Uterus (tissue), 2 donors: Measurements from ENCODE around the gene NBEA.

ENCODE experiments used
- POLR2A ChIP-seq, 2 donors: fragments of 450-650 bp; IDR thresholded peaks; one replicate each; pipeline ENCODE4 v1.6.1; 2016; ENCODE audit warnings: antibody characterized with exemption in 2 of 2, mild to moderate bottlenecking in 1 of 2, moderate library complexity in 1 of 2
- TF ChIP-seq, protein P1 (sequence below), 4 experiments: fragments of 200-600 bp in 2 of 4; fragments of 450-650 bp in 2 of 4; sonication (generic) in 2 of 4; IDR thresholded peaks; one replicate each; pipeline ENCODE4 v1.5.1; 2016 to 2019; ENCODE audit warnings: antibody characterized with exemption in 4 of 4, mild to moderate bottlenecking in 2 of 4, moderate library complexity in 1 of 4

DNA sequence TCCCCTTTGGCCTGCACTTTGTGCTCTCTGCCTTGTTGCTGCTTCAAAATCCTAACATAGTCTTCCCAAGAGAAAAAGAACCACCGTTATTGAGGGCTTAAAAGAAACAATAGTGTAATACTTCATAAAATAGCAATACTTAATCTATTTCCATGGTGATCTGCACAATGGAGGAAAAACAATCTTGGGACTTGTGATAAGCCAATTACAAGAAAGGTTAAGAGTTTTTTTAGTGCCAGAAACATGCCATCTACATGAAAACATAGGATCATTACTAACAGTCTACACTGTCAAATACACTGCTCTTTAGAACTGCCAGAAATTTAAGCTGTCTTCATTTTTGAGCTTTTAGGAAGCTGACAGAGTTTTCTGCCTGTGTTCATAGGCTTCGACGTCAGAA, 588.5 kb downstream of the NBEA start:
- TF ChIP-seq POLR2A (IDR thresholded peaks at IDR 0.05): no peak
- TF ChIP-seq, protein P1, sequence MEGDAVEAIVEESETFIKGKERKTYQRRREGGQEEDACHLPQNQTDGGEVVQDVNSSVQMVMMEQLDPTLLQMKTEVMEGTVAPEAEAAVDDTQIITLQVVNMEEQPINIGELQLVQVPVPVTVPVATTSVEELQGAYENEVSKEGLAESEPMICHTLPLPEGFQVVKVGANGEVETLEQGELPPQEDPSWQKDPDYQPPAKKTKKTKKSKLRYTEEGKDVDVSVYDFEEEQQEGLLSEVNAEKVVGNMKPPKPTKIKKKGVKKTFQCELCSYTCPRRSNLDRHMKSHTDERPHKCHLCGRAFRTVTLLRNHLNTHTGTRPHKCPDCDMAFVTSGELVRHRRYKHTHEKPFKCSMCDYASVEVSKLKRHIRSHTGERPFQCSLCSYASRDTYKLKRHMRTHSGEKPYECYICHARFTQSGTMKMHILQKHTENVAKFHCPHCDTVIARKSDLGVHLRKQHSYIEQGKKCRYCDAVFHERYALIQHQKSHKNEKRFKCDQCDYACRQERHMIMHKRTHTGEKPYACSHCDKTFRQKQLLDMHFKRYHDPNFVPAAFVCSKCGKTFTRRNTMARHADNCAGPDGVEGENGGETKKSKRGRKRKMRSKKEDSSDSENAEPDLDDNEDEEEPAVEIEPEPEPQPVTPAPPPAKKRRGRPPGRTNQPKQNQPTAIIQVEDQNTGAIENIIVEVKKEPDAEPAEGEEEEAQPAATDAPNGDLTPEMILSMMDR (IDR thresholded peaks at IDR 0.05): no peak
